K562 (cell line): ENCODE measurements around the gene QARS1. TPM values are rescaled to one million over a fixed set of nuclear protein-coding genes. Genes with fewer than 3 reads are reported as not detected.

Experiments
- BHLHE40 ChIP-seq: IDR thresholded peaks from 2 replicates; pipeline ENCODE4 v1.6.1; 2011; ENCODE audit warnings: low read length, improper control_type of control experiment
- E4F1 ChIP-seq: fragments of 250-450 bp; sonication (Bioruptor Pico); IDR thresholded peaks from 2 replicates; pipeline ENCODE4 v1.5.0; 2021; ENCODE audit warnings: mild to moderate bottlenecking, borderline replicate concordance
- ELF1 ChIP-seq: fragments of 200-800 bp; sonication (Bioruptor generic); IDR thresholded peaks from 2 replicates; pipeline ENCODE4 v1.6.1; 2016; ENCODE audit warnings: missing genetic modification characterization, missing compliant biosample characterization
- HSF4 ChIP-seq: fragments of 250-450 bp; sonication (Bioruptor Pico); IDR thresholded peaks from 2 replicates; pipeline ENCODE4 v2.1.2; 2022; ENCODE audit warnings: mild to moderate bottlenecking, moderate library complexity, borderline replicate concordance
- ID3 ChIP-seq, 2 experiments: fragments of 250-450 bp in 1 of 2; fragments of 450-650 bp in 1 of 2; sonication (Bioruptor Pico) in 1 of 2; IDR thresholded peaks; 2 replicates each; pipeline versions ENCODE4 v1.6.1 to v1.8.0; 2016 to 2021; ENCODE audit warnings: mild to moderate bottlenecking in 2 of 2, moderate library complexity in 2 of 2, missing compliant biosample characterization in 1 of 2, missing genetic modification characterization in 1 of 2
- KAT8 ChIP-seq: fragments of 450-650 bp; IDR thresholded peaks from 2 replicates; pipeline ENCODE4 v1.6.1; 2016; ENCODE audit warnings: low read depth, mild to moderate bottlenecking
- MBD1 ChIP-seq: fragments of 250-450 bp; sonication (Bioruptor Pico); IDR thresholded peaks from 2 replicates; pipeline ENCODE4 v1.8.0; 2022; ENCODE audit warnings: inconsistent platforms
- MECOM ChIP-seq: fragments of 250-450 bp; sonication (Bioruptor Pico); IDR thresholded peaks from 2 replicates; pipeline ENCODE4 v1.8.0; 2022; ENCODE audit warnings: inconsistent platforms
- NR2C2 ChIP-seq, 2 experiments: fragments of 200-800 bp in 1 of 2; sonication (Bioruptor generic) in 1 of 2; sonication (generic) in 1 of 2; formaldehyde crosslinking in 1 of 2; IDR thresholded peaks; 2 replicates each; pipeline versions ENCODE4 v1.6.1 to v1.8.0; 2016 to 2022; ENCODE audit warnings: mild to moderate bottlenecking in 1 of 2, missing compliant biosample characterization in 1 of 2, missing genetic modification characterization in 1 of 2, missing genetic modification reagents in 1 of 2
- RB1 ChIP-seq: fragments of 450-650 bp; IDR thresholded peaks from 2 replicates; pipeline ENCODE4 v1.6.1; 2017; ENCODE audit warnings: low read depth, mild to moderate bottlenecking
- RFX7 ChIP-seq: fragments of 250-450 bp; sonication (Bioruptor Pico); IDR thresholded peaks from 2 replicates; pipeline ENCODE4 v1.5.1; 2021; ENCODE audit warnings: mild to moderate bottlenecking
- RNF2 ChIP-seq: sonication (generic); IDR thresholded peaks from 2 replicates; pipeline ENCODE4 v1.6.1; 2016
- SAP30 ChIP-seq: fragments of 200-600 bp; sonication (generic); IDR thresholded peaks from 2 replicates; pipeline ENCODE4 v1.6.1; 2012; ENCODE audit warnings: borderline replicate concordance, low read depth, mild to moderate bottlenecking, moderate library complexity, low read length, control low read depth, inconsistent platforms; ENCODE audit not compliant: insufficient read depth, poor library complexity, severe bottlenecking
- USF2 ChIP-seq: sonication (generic); formaldehyde crosslinking; IDR thresholded peaks from 2 replicates; pipeline ENCODE4 v1.5.0; 2020; ENCODE audit warnings: missing genetic modification reagents
- ZNF133 ChIP-seq: fragments of 250-450 bp; sonication (Bioruptor Pico); IDR thresholded peaks from 2 replicates; pipeline ENCODE4 v1.4.0; 2020; ENCODE audit warnings: mild to moderate bottlenecking
- ZNF146 ChIP-seq: IDR thresholded peaks from one replicate; pipeline ENCODE4 v1.6.1; 2018; ENCODE audit warnings: missing compliant biosample characterization; ENCODE audit not compliant: unreplicated experiment
- ZNF217 ChIP-seq: sonication (generic); formaldehyde crosslinking; IDR thresholded peaks from 2 replicates; pipeline ENCODE4 v1.8.0; 2022; ENCODE audit warnings: mild to moderate bottlenecking, missing genetic modification reagents
- ZNF263 ChIP-seq: sonication (generic); formaldehyde crosslinking; IDR thresholded peaks from 2 replicates; pipeline ENCODE4 v1.8.0; 2022; ENCODE audit warnings: mild to moderate bottlenecking, missing genetic modification reagents, borderline replicate concordance
- ZNF3 ChIP-seq: fragments of 250-450 bp; sonication (Bioruptor Pico); IDR thresholded peaks from 2 replicates; pipeline ENCODE4 v1.5.0; 2021; ENCODE audit warnings: mild to moderate bottlenecking, moderate library complexity
- ZNF408 ChIP-seq: fragments of 250-450 bp; sonication (Bioruptor Pico); IDR thresholded peaks from 2 replicates; pipeline ENCODE4 v1.4.0; 2020; ENCODE audit warnings: low read depth, mild to moderate bottlenecking, moderate library complexity
- ZNF444 ChIP-seq: fragments of 250-450 bp; sonication (Bioruptor Pico); IDR thresholded peaks from 2 replicates; pipeline ENCODE4 v1.4.0; 2020; ENCODE audit warnings: mild to moderate bottlenecking, moderate library complexity
- polyA plus RNA-seq, 8 experiments: library from polyadenylated mRNA; depleted of rRNA in 4 of 8; stranded (reverse) in 5 of 8; unstranded in 3 of 8; fragments of >200 nt; fragmentation: Nextera tagmentation in 2 of 8; fragmentation: Illumina TruSeq in 1 of 8; extraction: Ambion mirVana in 2 of 8; extraction: Trizol in 1 of 8; gene quantifications; 2 replicates each; pipeline versions ENCODE4 v1.2.1 to v1.2.3, GENCODE V29; 2011 to 2014; ENCODE audit warnings: inconsistent platforms in 1 of 8, missing spikeins in 1 of 8
- total RNA-seq, 7 experiments: library from RNA; depleted of rRNA in 6 of 7; stranded (reverse); fragments of >200 nt in 6 of 7; fragmentation: Illumina TruSeq in 2 of 7; extraction: Trizol in 2 of 7; gene quantifications; 2 replicates each; pipeline versions ENCODE4 v1.2.1 to v1.2.3, GENCODE V29; 2011 to 2021; ENCODE audit warnings: low replicate concordance in 1 of 7

Gene QARS1
- total and polyA plus RNA-seq, 9 of the 15 experiments (the other 6 are each of a cell fraction or from before 2014, with no cell fraction given) = 148 to 310 (median 273) TPM

- TF ChIP-seq HSF4 (CRISPR knock-in tag) (no peak), MECOM (CRISPR knock-in tag) (no peak), SAP30 (no peak), KAT8 (no peak), NR2C2 (CRISPR knock-in tag; IDR thresholded peaks at IDR 0.05) (no peak), NR2C2 (tag; IDR thresholded peaks at IDR 0.05) (no peak), ZNF146 (CRISPR knock-in tag) (no peak), ZNF133 (CRISPR knock-in tag) (no peak), RNF2 (no peak), USF2 (CRISPR knock-in tag) (no peak), BHLHE40 (no peak), ZNF444 (CRISPR knock-in tag) (no peak), RB1 (peak; percentile 48; the same call in 1 of the 2 replicates), ZNF263 (CRISPR knock-in tag) (0 out of 2 replicates have a peak, but pooled peaks have one; percentile 49), ZNF408 (CRISPR knock-in tag) (no peak), E4F1 (no peak), ZNF3 (CRISPR knock-in tag) (no peak), ELF1 (tag) (no peak), RFX7 (CRISPR knock-in tag) (no peak), ZNF217 (no peak), MBD1 (CRISPR knock-in tag) (no peak), ID3 (CRISPR knock-in tag; IDR thresholded peaks at IDR 0.05) (no peak), ID3 (tag; IDR thresholded peaks at IDR 0.05) (no peak)
Observed at GRCh38 chr3:49132437-49133225, 28.1 kb upstream of the QARS1 start, which contains the start of gene LAMB2 (continued).
